ENCODE measurements around the gene QRFP.
"Not testable (repeated sequence)": the region's sequence is repeated elsewhere in the genome, so short reads cannot be mapped to it uniquely, and the experiment has no call there.

QRFP gene

GRCh38 chr9:130870491-130871381, 25.9 kb downstream of the QRFP start:
- DNase-seq: no peak

- DNase-seq: no peak
Observed at GRCh38 chr9:130869250-130869649, 27.4 kb downstream of the QRFP start.

- DNase-seq: no peak
Observed at GRCh38 chr9:130868230-130868629, 28.4 kb downstream of the QRFP start.

GRCh38 chr9:130867556-130867955, 29.1 kb downstream of the QRFP start:
- no peak for DNase-seq

- DNase-seq: no peak
Observed at GRCh38 chr9:130866474-130866965, 30.1 kb downstream of the QRFP start.

GRCh38 chr9:130865921-130866320, 30.7 kb downstream of the QRFP start:
- no peak for DNase-seq

GRCh38 chr9:130864541-130864940, 32.1 kb downstream of the QRFP start:
- DNase-seq: no peak

GRCh38 chr9:130862747-130863146, 33.9 kb downstream of the QRFP start:
- no peak for DNase-seq

- no peak for DNase-seq
Observed at GRCh38 chr9:130862217-130862616, 34.4 kb downstream of the QRFP start.

- no peak for DNase-seq
Observed at GRCh38 chr9:130861372-130862180, 35.0 kb downstream of the QRFP start.

- no peak for DNase-seq
Observed at GRCh38 chr9:130860458-130861316, 35.9 kb downstream of the QRFP start.

GRCh38 chr9:130858739-130859705, 37.6 kb downstream of the QRFP start:
- DNase-seq: no peak

GRCh38 chr9:130857864-130858738, 38.5 kb downstream of the QRFP start:
- no peak for DNase-seq

GRCh38 chr9:130856474-130856873, 40.1 kb downstream of the QRFP start:
- DNase-seq: no peak

- no peak for DNase-seq
Observed at GRCh38 chr9:130854835-130855234, 41.8 kb downstream of the QRFP start.

- no peak for DNase-seq
Observed at GRCh38 chr9:130854092-130854491, 42.5 kb downstream of the QRFP start.

GRCh38 chr9:130852801-130853200, 43.8 kb downstream of the QRFP start:
- no peak for DNase-seq

- no peak for DNase-seq
Observed at GRCh38 chr9:130849356-130849755, 47.3 kb downstream of the QRFP start.

GRCh38 chr9:130848514-130848913, 48.1 kb downstream of the QRFP start:
- not testable (repeated sequence) for DNase-seq
